ENCODE results near the gene DCXR. TPM values are rescaled to one million over a fixed set of nuclear protein-coding genes. Genes with fewer than 3 reads are reported as not detected.

The DCXR gene
- total RNA-seq, 2 experiments from 2014 or later = 132 to 147 TPM

GRCh38 chr17:81992306-81993102 lies 45.0 kb downstream of the DCXR start:
- H3K9me3 ChIP-seq (ENCODE audit: low read length) = no peaks in the 10 kb centered on the region
- no peaks in the 10 kb centered on the region for H4K20me1 ChIP-seq (ENCODE audit: insufficient read depth, low read length)
- H3K9me2 ChIP-seq (ENCODE audit: insufficient read depth, low read length) = no peaks in the 10 kb centered on the region
- no peaks in the 10 kb centered on the region for H3K79me2 ChIP-seq (ENCODE audit: insufficient read depth, low read depth, low read length)
- H2AFZ ChIP-seq (ENCODE audit: low read length) = no peak overlapping the region
- intact Hi-C loops (cut with micrococcal nuclease; ENCODE audit: unreplicated experiment) = no loop called here
- ChIA-PET CTCF (ENCODE audit: unreplicated experiment) (no interaction called here), POLR2A (no interaction called here)
- H3K27ac ChIP-seq (ENCODE audit: low read depth, low read length, poor library complexity, severe bottlenecking) = no peak overlapping the region
- no peak for TF ChIP-seq EZH2phosphoT487 (IDR thresholded peaks at IDR 0.05; ENCODE audit: borderline replicate concordance, low read depth, low read length)
- TF ChIP-seq, protein P1, sequence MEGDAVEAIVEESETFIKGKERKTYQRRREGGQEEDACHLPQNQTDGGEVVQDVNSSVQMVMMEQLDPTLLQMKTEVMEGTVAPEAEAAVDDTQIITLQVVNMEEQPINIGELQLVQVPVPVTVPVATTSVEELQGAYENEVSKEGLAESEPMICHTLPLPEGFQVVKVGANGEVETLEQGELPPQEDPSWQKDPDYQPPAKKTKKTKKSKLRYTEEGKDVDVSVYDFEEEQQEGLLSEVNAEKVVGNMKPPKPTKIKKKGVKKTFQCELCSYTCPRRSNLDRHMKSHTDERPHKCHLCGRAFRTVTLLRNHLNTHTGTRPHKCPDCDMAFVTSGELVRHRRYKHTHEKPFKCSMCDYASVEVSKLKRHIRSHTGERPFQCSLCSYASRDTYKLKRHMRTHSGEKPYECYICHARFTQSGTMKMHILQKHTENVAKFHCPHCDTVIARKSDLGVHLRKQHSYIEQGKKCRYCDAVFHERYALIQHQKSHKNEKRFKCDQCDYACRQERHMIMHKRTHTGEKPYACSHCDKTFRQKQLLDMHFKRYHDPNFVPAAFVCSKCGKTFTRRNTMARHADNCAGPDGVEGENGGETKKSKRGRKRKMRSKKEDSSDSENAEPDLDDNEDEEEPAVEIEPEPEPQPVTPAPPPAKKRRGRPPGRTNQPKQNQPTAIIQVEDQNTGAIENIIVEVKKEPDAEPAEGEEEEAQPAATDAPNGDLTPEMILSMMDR (conservative IDR thresholded peaks at IDR 0.05; ENCODE audit: low read length) = no peak
- H3K36me3 ChIP-seq (ENCODE audit: insufficient read depth, low read length) = peaks cover 10% of the 10 kb centered on the region; the same call in 1 of the 2 replicates
- no peaks in the 10 kb centered on the region for H3K4me1 ChIP-seq (ENCODE audit: insufficient read depth, low read length, poor library complexity, severe bottlenecking)
- H3K4me2 ChIP-seq (ENCODE audit: low read length) = no peak overlapping the region
- H3K4me3 ChIP-seq (ENCODE audit: low read depth, low read length, poor library complexity, severe bottlenecking) = no peak overlapping the region
- BruUV-seq (replicated peaks) = no TSS peak
- no peak for DNase-seq (ENCODE audit: low spot score)

DNA sequence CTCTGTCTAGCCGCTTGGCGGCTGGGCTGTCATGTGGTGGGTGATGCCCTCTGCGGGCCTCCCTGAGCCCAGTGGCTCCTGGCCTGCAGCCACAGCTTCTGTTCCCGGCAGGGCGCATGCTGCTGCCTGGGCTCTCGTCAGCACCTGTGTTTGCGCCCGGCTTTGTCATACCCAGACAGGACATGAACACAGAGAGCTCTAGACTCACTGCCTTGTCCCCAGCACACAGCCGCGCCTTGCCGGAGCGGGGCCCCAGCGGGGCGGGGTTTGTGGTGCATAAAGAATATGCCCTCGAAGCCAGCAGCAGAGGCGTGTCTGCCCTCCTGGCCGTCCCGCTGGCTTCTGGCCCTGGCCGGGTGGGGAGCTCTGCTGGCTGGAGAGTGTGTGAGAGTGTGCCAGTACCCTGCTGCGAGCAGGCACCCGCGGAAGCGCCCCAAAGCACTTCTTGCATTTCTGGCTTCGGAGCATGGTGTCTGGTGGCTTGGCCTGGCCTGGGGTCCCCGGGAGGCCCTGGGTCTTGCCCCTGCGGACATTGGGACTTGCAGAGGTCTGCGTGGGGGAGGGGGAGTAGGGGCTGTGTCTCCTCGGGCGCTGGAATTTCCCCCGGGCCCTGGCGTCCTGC lies 45.7 kb downstream of the DCXR start:
- CTCF ChIA-PET (ENCODE audit: unreplicated experiment) = no interaction called here
- Histone ChIP-seq H3K4me3 (ENCODE audit: low read depth, low read length, poor library complexity, severe bottlenecking) (no peak overlapping the region), H3K4me2 (ENCODE audit: low read length) (no peak overlapping the region), H2AFZ (ENCODE audit: low read length) (no peak overlapping the region), H3K9me3 (ENCODE audit: low read length) (no peaks in the 10 kb centered on the region), H3K4me1 (ENCODE audit: insufficient read depth, low read length, poor library complexity, severe bottlenecking) (no peaks in the 10 kb centered on the region), H3K27ac (ENCODE audit: low read depth, low read length, poor library complexity, severe bottlenecking) (no peak overlapping the region), H3K79me2 (ENCODE audit: insufficient read depth, low read depth, low read length) (no peaks in the 10 kb centered on the region), H4K20me1 (ENCODE audit: insufficient read depth, low read length) (no peaks in the 10 kb centered on the region), H3K9me2 (ENCODE audit: insufficient read depth, low read length) (no peaks in the 10 kb centered on the region), H3K36me3 (ENCODE audit: insufficient read depth, low read length) (peaks cover 11% of the 10 kb centered on the region; the same call in 1 of the 2 replicates)
- no TSS peak for BruUV-seq (replicated peaks)
- no peak for DNase-seq (ENCODE audit: low spot score)
- intact Hi-C loops (cut with micrococcal nuclease; ENCODE audit: unreplicated experiment) = no loop called here
- no peak for TF ChIP-seq EZH2phosphoT487 (IDR thresholded peaks at IDR 0.05; ENCODE audit: borderline replicate concordance, low read depth, low read length)
- TF ChIP-seq, protein P1 (conservative IDR thresholded peaks at IDR 0.05; ENCODE audit: low read length) = no peak
- POLR2A ChIA-PET = no interaction called here

All from OCI-LY7 (cell line).